ENCODE measurements around the gene VAV1. TPM values are rescaled to one million over a fixed set of nuclear protein-coding genes. Genes with fewer than 3 reads are reported as not detected.

VAV1 gene
- total and polyA plus RNA-seq, 2 of the 13 experiments (the other 11 are each of a cell fraction or from before 2014, with no cell fraction given) = not detected

- TF ChIP-seq ZNF687 (CRISPR knock-in tag; IDR thresholded peaks at IDR 0.05) = peak; percentile 35; the same call in 1 of the 2 replicates
- TF ChIP-seq ZBTB8A (CRISPR knock-in tag; IDR thresholded peaks at IDR 0.05; ENCODE audit: borderline replicate concordance, low read depth) = no peak
- TF ChIP-seq DR1 (CRISPR knock-in tag; IDR thresholded peaks at IDR 0.05) = no peak
- no peak for TF ChIP-seq ZFP41 (CRISPR knock-in tag; IDR thresholded peaks at IDR 0.05; ENCODE audit: borderline replicate concordance)
- no peak for TF ChIP-seq CTCF (CRISPR knock-in tag; IDR thresholded peaks at IDR 0.05)
- TF ChIP-seq ZNF614 (CRISPR knock-in tag; IDR thresholded peaks at IDR 0.05; ENCODE audit: borderline replicate concordance) = no peak
- TF ChIP-seq ZMYM3 (CRISPR knock-in tag; IDR thresholded peaks at IDR 0.05) = no peak
- TF ChIP-seq ZNF441 (CRISPR knock-in tag; IDR thresholded peaks at IDR 0.05; ENCODE audit: borderline replicate concordance) = no peak
- TF ChIP-seq ZC3H4 (CRISPR knock-in tag; IDR thresholded peaks at IDR 0.05; ENCODE audit: borderline replicate concordance) = no peak
- peak; percentile 82 for TF ChIP-seq FOSL2 (CRISPR knock-in tag; IDR thresholded peaks at IDR 0.05)
- TF ChIP-seq ELF1 (CRISPR knock-in tag; IDR thresholded peaks at IDR 0.05) = 0 out of 2 replicates have a peak, but pooled peaks have one; percentile 31
- no peak for TF ChIP-seq TRIM22 (IDR thresholded peaks at IDR 0.05)
- TF ChIP-seq SP5 (CRISPR knock-in tag; IDR thresholded peaks at IDR 0.05; ENCODE audit: borderline replicate concordance, low read depth) = peak; percentile 47; the same call in 1 of the 2 replicates
- TF ChIP-seq MAFK (conservative IDR thresholded peaks at IDR 0.05 in 1 of 2, IDR thresholded peaks at IDR 0.05 in 1 of 2; ENCODE audit: low read length in 2 of 2) = peak; percentile 18 to 27; a peak in 2 of 4 replicates
- TF ChIP-seq U2AF1 (optimal IDR thresholded peaks at IDR 0.05; ENCODE audit: low read depth, low read length) = no peak
- TF ChIP-seq CSRNP1 (CRISPR knock-in tag; IDR thresholded peaks at IDR 0.05) = no peak
Observed at GRCh38 chr19:6765738-6766356, 6.7 kb upstream of the VAV1 start (continued).
